Measurements from ENCODE around the gene TEX48.

Gene TEX48

GRCh38 chr9:114695948-114696347 lies 14.0 kb upstream of the TEX48 start:
- no peak for DNase-seq (ENCODE audit: low read depth)
- H3K4me3 ChIP-seq (ENCODE audit: control insufficient read depth, low read depth, low read length), result no peak overlapping the region

GRCh38 chr9:114694719-114695269 lies 12.8 kb upstream of the TEX48 start:
- TF ChIP-seq, protein P1, sequence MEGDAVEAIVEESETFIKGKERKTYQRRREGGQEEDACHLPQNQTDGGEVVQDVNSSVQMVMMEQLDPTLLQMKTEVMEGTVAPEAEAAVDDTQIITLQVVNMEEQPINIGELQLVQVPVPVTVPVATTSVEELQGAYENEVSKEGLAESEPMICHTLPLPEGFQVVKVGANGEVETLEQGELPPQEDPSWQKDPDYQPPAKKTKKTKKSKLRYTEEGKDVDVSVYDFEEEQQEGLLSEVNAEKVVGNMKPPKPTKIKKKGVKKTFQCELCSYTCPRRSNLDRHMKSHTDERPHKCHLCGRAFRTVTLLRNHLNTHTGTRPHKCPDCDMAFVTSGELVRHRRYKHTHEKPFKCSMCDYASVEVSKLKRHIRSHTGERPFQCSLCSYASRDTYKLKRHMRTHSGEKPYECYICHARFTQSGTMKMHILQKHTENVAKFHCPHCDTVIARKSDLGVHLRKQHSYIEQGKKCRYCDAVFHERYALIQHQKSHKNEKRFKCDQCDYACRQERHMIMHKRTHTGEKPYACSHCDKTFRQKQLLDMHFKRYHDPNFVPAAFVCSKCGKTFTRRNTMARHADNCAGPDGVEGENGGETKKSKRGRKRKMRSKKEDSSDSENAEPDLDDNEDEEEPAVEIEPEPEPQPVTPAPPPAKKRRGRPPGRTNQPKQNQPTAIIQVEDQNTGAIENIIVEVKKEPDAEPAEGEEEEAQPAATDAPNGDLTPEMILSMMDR (conservative IDR thresholded peaks at IDR 0.05; ENCODE audit: control insufficient read depth, insufficient read depth, low read depth, low read length), result no peak
- no peak for DNase-seq (ENCODE audit: low read depth)

More at GRCh38 chr9:114695948-114696347, 14.0 kb upstream of the TEX48 start:
- TF ChIP-seq, protein P1 (conservative IDR thresholded peaks at IDR 0.05; ENCODE audit: control insufficient read depth, insufficient read depth, low read depth, low read length), result no peak

GRCh38 chr9:114694146-114694545 lies 12.2 kb upstream of the TEX48 start:
- DNase-seq (ENCODE audit: low read depth), result peak; percentile 29
- H3K4me3 ChIP-seq (ENCODE audit: control insufficient read depth, low read depth, low read length), result no peak overlapping the region
- TF ChIP-seq, protein P1 (conservative IDR thresholded peaks at IDR 0.05; ENCODE audit: control insufficient read depth, insufficient read depth, low read depth, low read length), result no peak

More at GRCh38 chr9:114694719-114695269, 12.8 kb upstream of the TEX48 start:
- no peak overlapping the region for H3K4me3 ChIP-seq (ENCODE audit: control insufficient read depth, low read depth, low read length)

GRCh38 chr9:114693248-114693855 lies 11.4 kb upstream of the TEX48 start:
- H3K4me3 ChIP-seq (ENCODE audit: control insufficient read depth, low read depth, low read length), result no peak overlapping the region
- TF ChIP-seq, protein P1 (conservative IDR thresholded peaks at IDR 0.05; ENCODE audit: control insufficient read depth, insufficient read depth, low read depth, low read length), result no peak
- no peak for DNase-seq (ENCODE audit: low read depth)

DNA sequence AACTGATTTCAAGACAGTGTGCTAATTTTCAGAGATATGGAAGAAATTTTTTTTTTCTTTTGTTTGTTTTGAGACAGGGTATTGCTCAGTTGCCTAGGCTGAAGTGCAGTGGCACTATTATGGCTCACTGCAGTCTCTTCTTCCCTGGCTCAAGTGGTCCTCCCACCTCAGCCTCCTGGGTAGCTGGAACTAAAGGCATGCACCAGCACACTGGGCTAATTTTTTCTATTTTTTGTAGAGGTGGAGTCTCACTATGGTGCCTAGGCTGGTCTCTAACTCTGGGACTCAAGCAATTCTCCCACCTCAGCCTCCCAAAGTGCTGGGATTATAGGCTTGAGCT lies 9.9 kb upstream of the TEX48 start:
- TF ChIP-seq, protein P1 (conservative IDR thresholded peaks at IDR 0.05; ENCODE audit: control insufficient read depth, insufficient read depth, low read depth, low read length), result no peak
- no peak for DNase-seq (ENCODE audit: low read depth)
- H3K4me3 ChIP-seq (ENCODE audit: control insufficient read depth, low read depth, low read length), result no peak overlapping the region

GRCh38 chr9:114691046-114691955 lies 9.3 kb upstream of the TEX48 start:
- H3K4me3 ChIP-seq (ENCODE audit: control insufficient read depth, low read depth, low read length), result no peak overlapping the region
- TF ChIP-seq, protein P1 (conservative IDR thresholded peaks at IDR 0.05; ENCODE audit: control insufficient read depth, insufficient read depth, low read depth, low read length), result no peak
- DNase-seq (ENCODE audit: low read depth), result peak; percentile 90
